ENCODE measurements around the gene THSD7B.
"Not testable (repeated sequence)": the region's sequence is repeated elsewhere in the genome, so short reads cannot be mapped to it uniquely, and the experiment has no call there.

The THSD7B gene

GRCh38 chr2:136935119-136935518 lies 169.8 kb downstream of the THSD7B start:
- TF ChIP-seq CTCF (IDR thresholded peaks at IDR 0.05; ENCODE audit: borderline replicate concordance, control extremely low read depth, extremely low read depth, insufficient read depth, missing control alignments): no peak
- DNase-seq (ENCODE audit: low spot score): no peak
- in situ Hi-C loops (cut with MboI; ENCODE audit: low sequenced_read_pairs, unreplicated experiment): no loop called here

- TF ChIP-seq CTCF (IDR thresholded peaks at IDR 0.05; ENCODE audit: borderline replicate concordance, control extremely low read depth, extremely low read depth, insufficient read depth, missing control alignments): no peak
- in situ Hi-C loops (cut with MboI; ENCODE audit: low sequenced_read_pairs, unreplicated experiment): no loop called here
- DNase-seq (ENCODE audit: low spot score): no peak
Measured at GRCh38 chr2:136956050-136956449, 190.7 kb downstream of the THSD7B start.

GRCh38 chr2:136957044-136957443 lies 191.7 kb downstream of the THSD7B start:
- no peak for TF ChIP-seq CTCF (IDR thresholded peaks at IDR 0.05; ENCODE audit: borderline replicate concordance, control extremely low read depth, extremely low read depth, insufficient read depth, missing control alignments)
- in situ Hi-C loops (cut with MboI; ENCODE audit: low sequenced_read_pairs, unreplicated experiment): no loop called here
- no peak for DNase-seq (ENCODE audit: low spot score)

- no peak for DNase-seq (ENCODE audit: low spot score)
- in situ Hi-C loops (cut with MboI; ENCODE audit: low sequenced_read_pairs, unreplicated experiment): no loop called here
- no peak for TF ChIP-seq CTCF (IDR thresholded peaks at IDR 0.05; ENCODE audit: borderline replicate concordance, control extremely low read depth, extremely low read depth, insufficient read depth, missing control alignments)
Measured at GRCh38 chr2:136962105-136962725, 196.9 kb downstream of the THSD7B start.

GRCh38 chr2:136966485-136966884 lies 201.1 kb downstream of the THSD7B start:
- in situ Hi-C loops (cut with MboI; ENCODE audit: low sequenced_read_pairs, unreplicated experiment): no loop called here
- DNase-seq (ENCODE audit: low spot score): no peak
- TF ChIP-seq CTCF (IDR thresholded peaks at IDR 0.05; ENCODE audit: borderline replicate concordance, control extremely low read depth, extremely low read depth, insufficient read depth, missing control alignments): no peak

GRCh38 chr2:136980303-136980702 lies 215.0 kb downstream of the THSD7B start:
- in situ Hi-C loops (cut with MboI; ENCODE audit: low sequenced_read_pairs, unreplicated experiment): no loop called here
- TF ChIP-seq CTCF (IDR thresholded peaks at IDR 0.05; ENCODE audit: borderline replicate concordance, control extremely low read depth, extremely low read depth, insufficient read depth, missing control alignments): no peak
- DNase-seq (ENCODE audit: low spot score): no peak

- in situ Hi-C loops (cut with MboI; ENCODE audit: low sequenced_read_pairs, unreplicated experiment); DNase-seq (ENCODE audit: low spot score): not testable (repeated sequence)
Measured at GRCh38 chr2:136981689-136982088, 216.3 kb downstream of the THSD7B start.

Measured in GM13976 (cell line).